Testis (tissue), 3 donors: Measurements from ENCODE around the gene RUSC1. TPM values are rescaled to one million over a fixed set of nuclear protein-coding genes. Genes with fewer than 3 reads are reported as not detected.

Source experiments
- microRNA counts, 2 donors: library from miRNA; unstranded; fragments of <30 nt; microRNA quantifications; one replicate each; lab custom pipeline; 2016
- microRNA-seq, 2 donors: library from miRNA; unstranded; fragments of <30 nt; microRNA quantifications; one replicate each; pipeline ENCODE4, GENCODE V29; 2016; ENCODE audit warnings: borderline number of aligned reads in 2 of 2, borderline replicate concordance in 1 of 2
- polyA plus RNA-seq: library from polyadenylated mRNA; stranded (reverse); fragments of 350-450 nt; fragmentation: Illumina TruSeq; extraction: RNeasy Lipid Tissue Mini Kit (QIAGEN cat#74804); gene quantifications from one replicate; pipeline ENCODE4 v1.2.3, GENCODE V29; 2014; ENCODE audit warnings: low read depth, low replicate concordance; ENCODE audit not compliant: insufficient read depth
- small RNA-seq, 2 donors: library from RNA; depleted of rRNA; stranded (forward); fragments of <200 nt; gene quantifications; one replicate each; pipeline ENCODE3, GENCODE V24; 2016
- total RNA-seq, 2 donors: library from RNA; depleted of rRNA; stranded (reverse); fragments of >200 nt; gene quantifications; one replicate each; pipeline ENCODE4 v1.2.3, GENCODE V29; 2016

The RUSC1 gene
- total and polyA plus RNA-seq, 3 donors from 2014 or later: 10.8 to 14.9 (median 13.9) TPM

MicroRNA genes within 50 kb of the gene (microRNA counts, 767-probe panel; counts per million panel counts)
- 0 to 152 counts per million in 2 donors for microRNA hsa-miR-555 (lab: Ali Mortazavi, UCI)

Small RNA genes within 50 kb of the gene (microRNA-seq; reads per million reads assigned to microRNA genes)
- 0 reads per million in 2 donors for gene MIR555

Small RNA genes within 50 kb of the gene (small RNA-seq; reads per million reads assigned to genes)
- gene RNU6-106P: 0 reads per million in 2 donors

Other genes with a start within 250 kb of the RUSC1 start
- 1 to 10 TPM; 7.5 to 7.7 TPM for gene EFNA3, start 242.1 kb upstream of the RUSC1 start, total RNA-seq
- 9.9 TPM for gene EFNA3, start 242.1 kb upstream of the RUSC1 start, polyA plus RNA-seq
- gene EFNA1, start 193.0 kb upstream of the RUSC1 start, total RNA-seq: 10 to 100 TPM; 13.1 to 14.5 TPM
- 13.0 TPM for gene EFNA1, start 193.0 kb upstream of the RUSC1 start, polyA plus RNA-seq
- gene SLC50A1, start 185.0 kb upstream of the RUSC1 start, total RNA-seq: 10 to 100 TPM; 25.2 to 30.0 TPM
- 33.7 TPM for gene SLC50A1, start 185.0 kb upstream of the RUSC1 start, polyA plus RNA-seq
- gene DPM3, start 180.4 kb upstream of the RUSC1 start, total RNA-seq: 100 to 1,000 TPM in 1 of 2 donors, 10 to 100 TPM in 1; 69.9 to 104 TPM
- gene DPM3, start 180.4 kb upstream of the RUSC1 start, polyA plus RNA-seq: 77.7 TPM
- gene KRTCAP2, start 147.6 kb upstream of the RUSC1 start, total RNA-seq: 100 to 1,000 TPM; 242 to 255 TPM
- gene KRTCAP2, start 147.6 kb upstream of the RUSC1 start, polyA plus RNA-seq: 397 TPM
- gene TRIM46, start 147.0 kb upstream of the RUSC1 start, total RNA-seq: 1 to 10 TPM; 3.7 to 3.9 TPM
- 4.0 TPM for gene TRIM46, start 147.0 kb upstream of the RUSC1 start, polyA plus RNA-seq
- gene THBS3, start 113.0 kb upstream of the RUSC1 start, total RNA-seq: 10 to 100 TPM; 37.1 to 68.1 TPM
- gene THBS3, start 113.0 kb upstream of the RUSC1 start, polyA plus RNA-seq: 82.9 TPM
- 100 to 1,000 TPM in 1 of 2 donors, 10 to 100 TPM in 1; 77.1 to 118 TPM for gene MTX1, start 112.2 kb upstream of the RUSC1 start, total RNA-seq
- 161 TPM for gene MTX1, start 112.2 kb upstream of the RUSC1 start, polyA plus RNA-seq
- 10 to 100 TPM; 14.3 to 15.8 TPM for gene ENTREP3, start 65.4 kb upstream of the RUSC1 start, total RNA-seq
- 27.9 TPM for gene ENTREP3, start 65.4 kb upstream of the RUSC1 start, polyA plus RNA-seq
- gene SCAMP3, start 58.5 kb upstream of the RUSC1 start, total RNA-seq: 10 to 100 TPM; 70.9 to 80.6 TPM
- 63.0 TPM for gene SCAMP3, start 58.5 kb upstream of the RUSC1 start, polyA plus RNA-seq
- gene CLK2, start 47.4 kb upstream of the RUSC1 start, total RNA-seq: 10 to 100 TPM; 52.8 to 54.1 TPM
- 37.0 TPM for gene CLK2, start 47.4 kb upstream of the RUSC1 start, polyA plus RNA-seq
- 1 to 10 TPM; 3.5 to 3.8 TPM for gene HCN3, start 43.4 kb upstream of the RUSC1 start, total RNA-seq
- 2.2 TPM for gene HCN3, start 43.4 kb upstream of the RUSC1 start, polyA plus RNA-seq
- under 1 TPM; 0.25 to 0.87 TPM for gene PKLR, start 19.5 kb upstream of the RUSC1 start, total RNA-seq
- gene PKLR, start 19.5 kb upstream of the RUSC1 start, polyA plus RNA-seq: 2.0 TPM
- 10 to 100 TPM; 51.6 to 81.6 TPM for gene FDPS, start 12.0 kb upstream of the RUSC1 start, total RNA-seq
- gene FDPS, start 12.0 kb upstream of the RUSC1 start, polyA plus RNA-seq: 127 TPM
- gene ASH1L, start 241.9 kb downstream of the RUSC1 start, total RNA-seq: 10 to 100 TPM; 87.6 to 93.0 TPM
- 20.6 TPM for gene ASH1L, start 241.9 kb downstream of the RUSC1 start, polyA plus RNA-seq